Dendritic cell treated with granulocyte-macrophage colony-stimulating factor and Interleukin-4, amounts not matched to agents 40 ng/mL and 50 ng/mL, for 4 days (primary cell): ENCODE results near the gene SERTM2.
"Not testable (repeated sequence)": the region's sequence is repeated elsewhere in the genome, so short reads cannot be mapped to it uniquely, and the experiment has no call there.

Experiments used
- H3K27ac Mint-ChIP-seq: one replicate; pipeline ENCODE4 v1.8.0; 2022; ENCODE audit warnings: mild to moderate bottlenecking, mixed read lengths
- H3K27me3 Mint-ChIP-seq: one replicate; pipeline ENCODE4 v1.8.0; 2022; ENCODE audit warnings: mild to moderate bottlenecking, mixed read lengths
- H3K36me3 Mint-ChIP-seq: one replicate; pipeline ENCODE4 v1.8.0; 2022; ENCODE audit warnings: low read depth, mixed read lengths
- H3K4me1 Mint-ChIP-seq: one replicate; pipeline ENCODE4 v1.8.0; 2022; ENCODE audit warnings: low read depth, mixed read lengths
- H3K4me3 Mint-ChIP-seq: one replicate; pipeline ENCODE4 v1.8.0; 2022; ENCODE audit warnings: mild to moderate bottlenecking, moderate library complexity, mixed read lengths
- H3K9me3 Mint-ChIP-seq: one replicate; pipeline ENCODE4 v1.8.0; 2022; ENCODE audit warnings: mixed read lengths
- intact Hi-C: fragments of 100-400 bp; cut with micrococcal nuclease; formaldehyde crosslinking; loops from one replicate; pipeline ENCODE4 v1.15.0; 2022

Gene SERTM2

DNA sequence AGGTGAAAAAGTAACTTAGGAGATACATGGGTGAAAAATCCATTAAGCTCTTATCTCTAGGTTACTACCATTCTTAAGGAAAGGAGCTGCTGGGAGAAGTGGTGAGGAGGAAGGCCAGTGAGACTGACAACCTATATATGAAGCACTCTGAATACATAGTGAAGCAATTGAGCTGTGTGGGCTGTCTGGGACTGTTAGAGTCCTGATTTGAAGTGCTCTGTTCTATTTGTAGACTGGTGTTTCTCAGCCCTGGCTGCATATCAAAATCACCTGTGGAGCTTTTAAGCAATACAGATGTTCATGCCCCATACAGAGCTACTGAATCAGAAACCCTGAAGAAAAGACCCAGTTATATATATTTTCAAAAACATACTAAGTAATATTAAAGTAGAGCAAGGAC, 3.9 kb downstream of the SERTM2 start:
- H3K36me3 Mint-ChIP-seq = no peaks in the 10 kb centered on the region
- H3K4me3 Mint-ChIP-seq = no peak overlapping the region

DNA sequence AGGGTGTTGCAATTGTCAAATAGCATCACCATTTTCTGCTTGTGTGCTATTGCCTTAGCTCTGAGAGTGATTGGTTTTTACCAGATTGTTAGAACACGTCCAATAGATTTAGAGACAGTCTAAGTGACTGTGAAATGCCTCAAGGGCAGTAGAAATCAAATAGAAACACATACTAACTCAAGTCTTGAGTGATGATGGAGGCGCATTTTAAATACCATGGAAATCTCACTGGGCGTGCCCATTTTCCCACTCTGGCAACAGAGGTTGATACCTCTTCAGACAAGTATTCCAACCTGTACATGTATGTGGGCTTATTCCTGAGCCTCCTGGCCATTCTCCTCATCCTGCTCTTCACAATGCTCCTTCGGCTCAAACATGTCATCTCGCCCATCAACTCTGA, 7.2 kb downstream of the SERTM2 start:
- Mint-ChIP-seq H3K27ac (no peak overlapping the region), H3K9me3 (no peaks in the 10 kb centered on the region), H3K4me3 (no peak overlapping the region), H3K27me3 (no peaks in the 10 kb centered on the region), H3K36me3 (no peaks in the 10 kb centered on the region), H3K4me1 (no peaks in the 10 kb centered on the region)
- intact Hi-C loops = no loop called here

More for the DNA sequence above, 3.9 kb downstream of the SERTM2 start:
- Mint-ChIP-seq H3K4me1 (peaks cover 7% of the 10 kb centered on the region), H3K27ac (no peak overlapping the region), H3K9me3 (no peaks in the 10 kb centered on the region), H3K27me3 (peaks cover 3% of the 10 kb centered on the region)
- intact Hi-C loops = no loop called here

DNA sequence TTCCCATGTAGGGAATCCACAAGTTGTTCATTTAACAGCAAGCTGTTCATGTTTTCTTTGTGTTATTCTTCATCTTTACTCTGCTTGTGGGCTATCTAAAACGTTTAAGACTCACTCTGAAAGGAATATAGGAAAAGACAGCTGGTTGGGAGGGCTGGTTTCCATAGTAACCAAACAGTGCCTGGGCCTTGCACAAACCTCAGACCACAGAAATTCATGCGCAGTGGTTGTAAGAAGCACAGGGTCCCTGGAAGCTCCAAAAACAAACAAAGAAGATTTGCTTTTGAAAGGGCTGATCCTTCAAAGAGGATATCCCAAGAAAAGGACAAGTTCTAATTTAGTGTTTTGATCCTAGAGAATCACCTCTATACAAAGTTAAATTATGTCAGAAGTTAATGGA, 7.8 kb downstream of the SERTM2 start:
- intact Hi-C loops = no loop called here
- no peak overlapping the region for H3K4me3 Mint-ChIP-seq
- no peaks in the 10 kb centered on the region for H3K4me1 Mint-ChIP-seq
- H3K9me3 Mint-ChIP-seq = no peaks in the 10 kb centered on the region
- H3K27me3 Mint-ChIP-seq = no peaks in the 10 kb centered on the region
- H3K27ac Mint-ChIP-seq = no peak overlapping the region
- no peaks in the 10 kb centered on the region for H3K36me3 Mint-ChIP-seq

DNA sequence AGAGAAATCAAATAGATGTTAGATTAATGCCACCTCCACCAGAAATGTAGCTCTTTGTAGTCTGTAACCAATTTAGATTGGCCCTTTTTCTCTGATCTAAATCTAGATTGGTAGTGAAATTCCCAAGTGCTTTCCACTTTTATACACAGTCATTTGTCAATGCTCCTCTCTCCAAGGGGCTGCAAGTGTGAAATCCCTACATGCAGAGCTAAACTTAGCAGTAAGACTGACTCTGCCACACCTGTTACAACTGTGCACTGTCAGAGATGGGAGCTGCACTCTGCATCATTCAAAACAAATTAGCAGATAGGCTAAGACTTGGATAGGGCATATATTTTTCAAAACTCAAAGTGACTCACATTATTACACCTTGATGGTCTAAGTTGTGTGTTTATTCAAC, 9.1 kb downstream of the SERTM2 start:
- Mint-ChIP-seq H3K27ac (no peak overlapping the region), H3K9me3 (no peaks in the 10 kb centered on the region), H3K4me3 (no peak overlapping the region), H3K36me3 (no peaks in the 10 kb centered on the region), H3K4me1 (no peaks in the 10 kb centered on the region), H3K27me3 (no peaks in the 10 kb centered on the region)
- intact Hi-C loops = no loop called here

DNA sequence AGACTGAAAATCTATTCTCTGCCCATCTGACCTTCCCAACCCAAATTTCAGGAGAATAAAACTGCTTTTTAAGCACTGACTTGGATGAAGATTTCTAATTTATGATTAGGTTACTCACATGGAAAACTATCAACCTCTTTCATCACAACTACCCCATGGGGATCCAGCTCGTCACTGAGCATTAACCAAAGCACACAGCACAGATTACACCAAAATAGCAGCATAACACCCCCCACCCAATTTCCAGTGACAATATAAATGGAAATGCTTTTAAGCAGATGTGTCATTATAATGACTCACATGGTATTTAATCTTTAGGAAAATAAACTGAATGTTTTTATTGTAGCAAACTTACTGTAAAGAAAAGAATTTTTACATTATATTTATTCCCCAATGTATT, 9.7 kb downstream of the SERTM2 start:
- H3K27ac Mint-ChIP-seq = no peak overlapping the region
- H3K36me3 Mint-ChIP-seq = no peaks in the 10 kb centered on the region
- intact Hi-C loops = no loop called here
- H3K9me3 Mint-ChIP-seq = no peaks in the 10 kb centered on the region
- H3K4me3 Mint-ChIP-seq = no peak overlapping the region
- H3K4me1 Mint-ChIP-seq = no peaks in the 10 kb centered on the region
- H3K27me3 Mint-ChIP-seq = no peaks in the 10 kb centered on the region

DNA sequence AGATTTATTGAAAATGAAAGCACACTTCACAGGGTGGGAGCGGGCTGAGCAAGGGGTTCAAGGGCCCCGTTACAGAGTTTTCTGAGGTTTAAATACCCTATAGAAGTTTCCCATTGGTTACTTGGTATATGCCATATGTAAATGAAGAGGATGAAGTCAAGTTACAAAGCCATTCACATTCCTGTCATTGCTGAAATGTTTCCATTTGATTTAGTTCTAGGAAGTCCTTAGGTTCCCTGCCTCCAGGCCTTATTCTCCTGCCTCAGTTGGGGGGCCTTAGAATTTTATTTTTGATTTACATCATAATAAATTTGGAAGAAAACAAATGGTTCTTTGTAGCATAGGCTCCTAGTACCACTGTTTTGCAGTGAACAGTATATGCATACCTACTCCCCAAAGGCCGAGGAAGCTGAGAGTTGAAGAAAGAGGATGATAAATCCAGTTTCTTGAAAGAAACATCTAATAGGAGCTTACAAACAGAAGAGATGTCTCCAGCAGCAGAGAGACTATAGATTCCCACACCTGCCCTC, 31.8 kb downstream of the SERTM2 start:
- no peak overlapping the region for H3K4me3 Mint-ChIP-seq
- no peaks in the 10 kb centered on the region for H3K4me1 Mint-ChIP-seq
- intact Hi-C loops = no loop called here
- H3K27ac Mint-ChIP-seq = no peak overlapping the region
- H3K27me3 Mint-ChIP-seq = no peaks in the 10 kb centered on the region
- H3K36me3 Mint-ChIP-seq = no peaks in the 10 kb centered on the region
- H3K9me3 Mint-ChIP-seq = no peaks in the 10 kb centered on the region

DNA sequence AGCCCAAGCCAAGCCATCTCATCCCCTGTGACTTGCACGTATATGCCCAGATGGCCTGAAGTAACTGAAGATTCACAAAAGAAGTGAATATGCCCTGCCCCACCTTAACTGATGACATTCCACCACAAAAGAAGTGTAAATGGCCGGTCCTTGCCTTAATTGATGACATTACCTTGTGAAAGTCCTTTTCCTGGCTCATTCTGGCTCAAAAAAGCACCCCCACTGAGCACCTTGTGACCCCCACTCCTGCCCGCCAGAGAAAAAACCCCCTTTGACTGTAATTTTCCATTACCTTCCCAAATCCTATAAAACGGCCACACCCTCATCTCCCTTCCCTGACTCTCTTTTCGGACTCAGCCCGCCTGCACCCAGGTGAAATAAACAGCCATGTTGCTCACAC, 37.8 kb downstream of the SERTM2 start:
- H3K4me3 Mint-ChIP-seq, H3K27ac Mint-ChIP-seq, H3K36me3 Mint-ChIP-seq, H3K27me3 Mint-ChIP-seq, intact Hi-C loops, H3K4me1 Mint-ChIP-seq, H3K9me3 Mint-ChIP-seq: not testable (repeated sequence)

DNA sequence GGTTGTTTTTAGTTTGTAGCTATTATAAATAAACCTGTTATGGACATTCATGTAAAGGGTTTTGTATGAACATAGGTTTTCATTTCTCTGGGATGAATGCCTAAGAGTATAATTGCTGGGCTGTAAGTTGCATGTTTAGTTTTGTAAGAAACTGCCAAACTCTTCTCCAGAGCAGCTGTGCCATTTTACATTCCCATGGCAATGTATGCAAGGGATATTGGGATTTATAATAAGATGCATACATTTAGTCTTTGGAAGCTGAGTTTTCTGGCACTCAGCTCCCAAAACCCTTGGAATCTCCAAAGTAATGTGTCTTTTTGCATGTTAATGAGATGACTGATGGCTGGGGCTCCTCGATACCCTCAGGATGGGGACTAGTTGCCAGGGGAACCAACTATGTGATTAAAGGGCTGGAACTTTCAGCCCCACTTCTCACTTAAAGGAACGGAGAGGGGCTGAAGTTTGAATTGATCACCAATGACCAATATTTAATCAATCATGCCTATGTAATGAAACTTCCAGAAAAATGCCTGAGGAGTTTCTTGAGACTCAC, 44.0 kb downstream of the SERTM2 start:
- H3K4me3 Mint-ChIP-seq = no peak overlapping the region
- H3K27me3 Mint-ChIP-seq = peaks cover 2% of the 10 kb centered on the region
- no peak overlapping the region for H3K27ac Mint-ChIP-seq
- H3K4me1 Mint-ChIP-seq = no peaks in the 10 kb centered on the region
- intact Hi-C loops = no loop called here
- no peaks in the 10 kb centered on the region for H3K9me3 Mint-ChIP-seq
- no peaks in the 10 kb centered on the region for H3K36me3 Mint-ChIP-seq

DNA sequence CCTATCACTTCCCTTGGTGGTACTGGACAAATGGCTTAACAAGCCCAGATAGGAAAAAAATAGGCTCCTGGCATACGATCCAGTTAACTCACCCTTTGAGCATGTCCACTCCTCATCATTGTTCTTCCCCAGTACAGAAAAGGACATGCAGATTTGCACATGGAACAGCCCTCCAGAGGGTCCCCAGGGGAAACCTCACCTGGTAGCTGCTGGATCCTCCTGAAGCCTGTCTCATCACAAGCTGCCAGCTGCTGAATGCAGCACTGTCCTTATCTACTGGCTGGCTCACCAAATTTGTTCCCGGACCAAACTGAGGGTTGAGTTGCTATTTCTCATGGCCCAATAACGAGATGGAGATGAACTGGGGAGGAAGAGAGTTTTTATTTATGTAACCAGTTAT, 49.4 kb downstream of the SERTM2 start:
- Mint-ChIP-seq H3K27me3 (no peaks in the 10 kb centered on the region), H3K36me3 (no peaks in the 10 kb centered on the region), H3K4me1 (no peaks in the 10 kb centered on the region), H3K4me3 (no peak overlapping the region), H3K9me3 (no peaks in the 10 kb centered on the region), H3K27ac (no peak overlapping the region)
- intact Hi-C loops = no loop called here

DNA sequence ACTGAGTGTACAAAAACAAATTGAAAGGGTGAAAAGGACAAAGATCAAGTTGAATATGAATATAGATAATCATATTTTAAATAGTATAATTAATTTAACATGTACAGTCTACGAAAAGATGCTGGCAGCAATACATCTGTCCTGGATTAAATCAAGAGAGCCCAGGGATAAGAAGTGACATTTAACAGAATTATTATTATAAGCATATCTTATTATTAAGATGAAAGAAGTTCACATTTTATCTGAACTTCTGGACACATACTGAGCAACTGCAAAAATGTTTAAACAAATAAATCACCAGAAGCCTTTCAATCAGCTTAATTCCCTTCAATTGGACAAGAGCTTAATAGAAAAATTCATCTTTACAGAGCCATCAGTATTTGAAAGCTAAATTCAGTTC, 50.4 kb downstream of the SERTM2 start:
- no peaks in the 10 kb centered on the region for H3K27me3 Mint-ChIP-seq
- no peaks in the 10 kb centered on the region for H3K9me3 Mint-ChIP-seq
- intact Hi-C loops = no loop called here
- H3K4me1 Mint-ChIP-seq = no peaks in the 10 kb centered on the region
- no peak overlapping the region for H3K27ac Mint-ChIP-seq
- no peak overlapping the region for H3K4me3 Mint-ChIP-seq
- no peaks in the 10 kb centered on the region for H3K36me3 Mint-ChIP-seq

DNA sequence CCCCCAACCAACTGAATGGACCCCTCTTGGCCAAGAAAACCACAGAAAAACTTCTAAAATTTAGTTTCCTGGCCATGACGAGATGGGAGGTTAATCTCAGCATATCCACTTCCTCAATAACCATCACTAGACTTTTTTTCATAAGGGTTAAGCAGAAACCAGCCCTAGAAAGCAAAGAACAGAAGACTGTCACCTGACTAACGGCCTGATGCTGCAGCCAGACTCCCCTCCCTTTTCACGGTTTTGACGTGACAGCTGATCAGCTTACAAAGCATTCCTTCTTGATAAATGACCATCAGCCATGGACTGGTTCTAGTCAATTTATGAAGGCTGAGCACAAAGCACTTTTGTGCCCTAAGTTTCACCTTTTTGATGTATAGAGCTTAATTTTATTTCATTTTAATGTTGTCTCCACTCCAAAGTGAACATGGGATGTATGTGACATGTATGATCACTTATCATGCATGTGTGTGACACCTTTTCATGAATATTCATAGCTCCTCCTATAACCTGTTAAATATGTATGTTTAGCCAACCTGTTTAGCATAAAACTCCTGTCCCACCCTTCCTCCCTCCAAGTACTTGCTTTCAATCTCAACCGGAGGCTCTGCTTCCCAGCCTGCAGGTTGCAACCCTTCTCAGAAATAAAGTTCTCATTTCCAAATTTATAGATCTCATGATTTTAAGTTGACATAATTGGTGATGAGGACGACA, 56.3 kb downstream of the SERTM2 start:
- no peaks in the 10 kb centered on the region for H3K4me1 Mint-ChIP-seq
- H3K9me3 Mint-ChIP-seq = no peaks in the 10 kb centered on the region
- no peaks in the 10 kb centered on the region for H3K36me3 Mint-ChIP-seq
- H3K27me3 Mint-ChIP-seq = no peaks in the 10 kb centered on the region
- H3K27ac Mint-ChIP-seq = no peak overlapping the region
- intact Hi-C loops = no loop called here
- no peak overlapping the region for H3K4me3 Mint-ChIP-seq

DNA sequence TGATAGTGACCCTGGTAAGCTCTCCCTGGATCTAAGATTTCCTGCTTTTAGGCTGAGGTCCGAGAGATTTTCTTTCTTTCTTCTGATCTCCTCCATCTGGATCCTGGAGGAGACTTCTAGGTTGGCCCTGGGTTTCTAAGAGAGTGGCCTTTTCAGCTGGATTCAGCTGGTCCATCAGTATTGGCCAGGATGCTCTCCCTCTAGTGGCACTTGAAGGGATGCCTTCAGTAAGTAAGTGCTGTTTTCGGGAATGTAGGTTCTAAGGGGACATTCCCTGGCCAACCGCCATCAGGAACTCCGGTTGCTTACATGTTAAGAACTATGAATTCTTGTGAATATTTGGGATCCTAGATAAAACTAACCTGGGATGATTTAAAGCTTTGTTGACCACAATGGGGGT, 56.9 kb downstream of the SERTM2 start:
- Mint-ChIP-seq H3K9me3 (no peaks in the 10 kb centered on the region), H3K4me3 (no peak overlapping the region), H3K4me1 (no peaks in the 10 kb centered on the region), H3K27me3 (no peaks in the 10 kb centered on the region), H3K27ac (no peak overlapping the region), H3K36me3 (no peaks in the 10 kb centered on the region)
- intact Hi-C loops = no loop called here

DNA sequence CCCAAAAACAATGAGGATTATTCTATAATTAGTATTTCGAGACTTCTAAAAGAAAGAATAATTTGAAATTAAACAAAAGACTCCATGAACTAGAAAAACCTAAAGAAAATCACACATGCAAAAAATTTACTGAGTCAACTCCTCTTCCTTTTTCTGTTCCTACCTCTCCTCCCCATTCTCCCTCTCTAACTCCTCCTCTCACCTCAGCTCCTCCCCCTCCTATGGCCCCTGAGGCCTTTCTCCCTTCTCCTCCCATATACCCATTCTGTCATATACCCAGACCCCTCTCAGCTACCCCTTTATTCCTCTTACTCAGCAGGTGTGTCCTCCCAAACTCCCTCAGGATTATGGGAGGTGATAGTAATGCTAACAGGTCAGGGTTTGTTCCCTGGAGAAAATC, 57.4 kb downstream of the SERTM2 start:
- Mint-ChIP-seq H3K4me3 (no peak overlapping the region), H3K36me3 (no peaks in the 10 kb centered on the region), H3K9me3 (no peaks in the 10 kb centered on the region), H3K27ac (no peak overlapping the region), H3K4me1 (no peaks in the 10 kb centered on the region), H3K27me3 (no peaks in the 10 kb centered on the region)
- intact Hi-C loops = no loop called here
